HUES64 (cell line): ENCODE results near the gene THOC1.
A peak's percentile ranks its signal among the peaks of the same experiment; 100 is the strongest.

Experiments used
- H3K27ac ChIP-seq: 2 replicates; pipeline ENCODE4 v1.7.0; 2013; ENCODE audit warnings: low read depth, low read length, inconsistent platforms
- H3K27me3 ChIP-seq: 2 replicates; pipeline ENCODE4 v1.6.1; 2013; ENCODE audit warnings: mild to moderate bottlenecking, low read length; ENCODE audit not compliant: insufficient read depth
- H3K36me3 ChIP-seq: 2 replicates; pipeline ENCODE4 v1.6.1; 2013; ENCODE audit warnings: mild to moderate bottlenecking, low read length; ENCODE audit not compliant: insufficient read depth
- H3K4me1 ChIP-seq: 2 replicates; pipeline ENCODE4 v1.6.1; 2013; ENCODE audit warnings: mild to moderate bottlenecking, low read length, moderate library complexity; ENCODE audit not compliant: insufficient read depth
- H3K4me3 ChIP-seq: 2 replicates; pipeline ENCODE4 v1.5.1; 2013; ENCODE audit warnings: mild to moderate bottlenecking, low read length, moderate library complexity
- H3K9ac ChIP-seq: 2 replicates; pipeline ENCODE4 v1.6.1; 2013; ENCODE audit warnings: mild to moderate bottlenecking, low read depth, low read length
- H3K9me3 ChIP-seq: 2 replicates; pipeline ENCODE4 v1.6.1; 2013; ENCODE audit warnings: low read depth, low read length; ENCODE audit not compliant: insufficient read depth
- WGBS: fragments of 150-250, 120-280 bp; methylation state at CpG from one replicate; pipeline ENCODE4 v1.1.7; 2013; ENCODE audit warnings: missing lambda C conversion rate; 5-methylcytosine and 5-hydroxymethylcytosine counted together

Gene THOC1

GRCh38 chr18:275486-275885 lies 7.6 kb upstream of the THOC1 start:
- no peak overlapping the region for H3K9ac ChIP-seq
- H3K27ac ChIP-seq = no peak overlapping the region
- H3K4me3 ChIP-seq = no peak overlapping the region
- H3K36me3 ChIP-seq = no peaks in the 10 kb centered on the region
- H3K27me3 ChIP-seq = no peaks in the 10 kb centered on the region
- H3K9me3 ChIP-seq = no peaks in the 10 kb centered on the region
- H3K4me1 ChIP-seq = peaks cover 5% of the 10 kb centered on the region; the same call in 1 of the 2 replicates
- WGBS = 90% methylated on average over 2 of the region's 2 CpGs

- Histone ChIP-seq H3K9ac (no peak overlapping the region), H3K4me1 (peaks cover 5% of the 10 kb centered on the region; the same call in 1 of the 2 replicates), H3K9me3 (no peaks in the 10 kb centered on the region), H3K27ac (no peak overlapping the region), H3K4me3 (no peak overlapping the region), H3K27me3 (no peaks in the 10 kb centered on the region), H3K36me3 (no peaks in the 10 kb centered on the region)
- 94% methylated on average over 8 of the region's 8 CpGs for WGBS
Observed at GRCh38 chr18:274313-274712, 6.5 kb upstream of the THOC1 start.

- Histone ChIP-seq H3K4me1 (peaks cover 9% of the 10 kb centered on the region), H3K9ac (no peak overlapping the region), H3K36me3 (no peaks in the 10 kb centered on the region)
Observed at GRCh38 chr18:273525-273924, 5.7 kb upstream of the THOC1 start.

GRCh38 chr18:272650-273049 lies 4.8 kb upstream of the THOC1 start:
- Histone ChIP-seq H3K27me3 (no peaks in the 10 kb centered on the region), H3K9ac (no peak overlapping the region; the same call in 1 of the 2 replicates), H3K4me1 (peaks cover 9% of the 10 kb centered on the region), H3K9me3 (no peaks in the 10 kb centered on the region), H3K36me3 (no peaks in the 10 kb centered on the region), H3K4me3 (no peak overlapping the region), H3K27ac (peak overlapping the region; percentile 38; the same call in 1 of the 2 replicates)
- WGBS = no CpG with 5 or more reads among the region's 2 CpGs

More at GRCh38 chr18:273525-273924, 5.7 kb upstream of the THOC1 start:
- WGBS = 81% methylated on average over 2 of the region's 3 CpGs
- Histone ChIP-seq H3K27me3 (no peaks in the 10 kb centered on the region), H3K4me3 (no peak overlapping the region), H3K27ac (no peak overlapping the region), H3K9me3 (no peaks in the 10 kb centered on the region)

GRCh38 chr18:269480-270095 lies 1.7 kb upstream of the THOC1 start:
- Histone ChIP-seq H3K27ac (no peak overlapping the region), H3K9me3 (no peaks in the 10 kb centered on the region), H3K36me3 (peaks cover 16% of the 10 kb centered on the region), H3K9ac (no peak overlapping the region), H3K4me3 (peak overlapping the region; percentile 90), H3K4me1 (peaks cover 13% of the 10 kb centered on the region), H3K27me3 (no peaks in the 10 kb centered on the region)
- WGBS = 94% methylated on average over 6 of the region's 6 CpGs

GRCh38 chr18:267380-267687 lies 513 bp downstream of the THOC1 start:
- Histone ChIP-seq H3K4me3 (peak overlapping the region; percentile 90), H3K27me3 (no peaks in the 10 kb centered on the region), H3K9ac (peak overlapping the region; percentile 91), H3K9me3 (no peaks in the 10 kb centered on the region), H3K27ac (peak overlapping the region; percentile 85), H3K36me3 (peaks cover 37% of the 10 kb centered on the region), H3K4me1 (peaks cover 9% of the 10 kb centered on the region)
- WGBS = 0% methylated on average over 8 of the region's 9 CpGs

GRCh38 chr18:261398-262073 lies 6.3 kb downstream of the THOC1 start:
- Histone ChIP-seq H3K9me3 (no peaks in the 10 kb centered on the region), H3K36me3 (peaks cover 95% of the 10 kb centered on the region), H3K27me3 (no peaks in the 10 kb centered on the region), H3K9ac (no peak overlapping the region), H3K4me1 (no peaks in the 10 kb centered on the region), H3K27ac (no peak overlapping the region), H3K4me3 (no peak overlapping the region)
- WGBS = 100% methylated on average over 2 of the region's 2 CpGs

GRCh38 chr18:260547-260946 lies 7.3 kb downstream of the THOC1 start:
- Histone ChIP-seq H3K36me3 (peaks cover 98% of the 10 kb centered on the region), H3K9me3 (no peaks in the 10 kb centered on the region), H3K27ac (no peak overlapping the region), H3K4me1 (no peaks in the 10 kb centered on the region), H3K27me3 (no peaks in the 10 kb centered on the region), H3K9ac (no peak overlapping the region), H3K4me3 (no peak overlapping the region)
- 100% methylated on average over 1 of the region's 2 CpGs for WGBS

GRCh38 chr18:255171-255570 lies 12.7 kb downstream of the THOC1 start:
- no peaks in the 10 kb centered on the region for H3K9me3 ChIP-seq
- WGBS = 95% methylated on average over 4 of the region's 4 CpGs
- no peaks in the 10 kb centered on the region for H3K27me3 ChIP-seq
- H3K36me3 ChIP-seq = peaks cover 100% of the 10 kb centered on the region
- H3K4me3 ChIP-seq = no peak overlapping the region
- no peak overlapping the region for H3K27ac ChIP-seq
- H3K9ac ChIP-seq = no peak overlapping the region
- H3K4me1 ChIP-seq = no peaks in the 10 kb centered on the region

- H3K27ac ChIP-seq = no peak overlapping the region
- no peaks in the 10 kb centered on the region for H3K9me3 ChIP-seq
- H3K9ac ChIP-seq = no peak overlapping the region
- no peaks in the 10 kb centered on the region for H3K4me1 ChIP-seq
- WGBS = 92% methylated on average over 1 of the region's 1 CpG
- peaks cover 94% of the 10 kb centered on the region for H3K36me3 ChIP-seq
- no peaks in the 10 kb centered on the region for H3K27me3 ChIP-seq
- H3K4me3 ChIP-seq = no peak overlapping the region
Observed at GRCh38 chr18:253121-253520, 14.7 kb downstream of the THOC1 start.

- H3K36me3 ChIP-seq = peaks cover 94% of the 10 kb centered on the region
- H3K27me3 ChIP-seq = no peaks in the 10 kb centered on the region
Observed at GRCh38 chr18:251572-251971, 16.3 kb downstream of the THOC1 start.

More at GRCh38 chr18:251572-251971, 16.3 kb downstream of the THOC1 start:
- no peak overlapping the region for H3K27ac ChIP-seq
- H3K9me3 ChIP-seq = no peaks in the 10 kb centered on the region
- no peak overlapping the region for H3K4me3 ChIP-seq
- 96% methylated on average over 5 of the region's 5 CpGs for WGBS
- no peak overlapping the region for H3K9ac ChIP-seq
- no peaks in the 10 kb centered on the region for H3K4me1 ChIP-seq
